Lower leg skin (tissue), 3 donors: ENCODE results near the gene SH3GLB2.

Experiments used
- CTCF ChIP-seq, 3 donors: fragments of 450-650 bp; IDR thresholded peaks; one replicate each; pipeline ENCODE4 v1.5.1; 2016; ENCODE audit warnings: antibody characterized with exemption in 3 of 3, mild to moderate bottlenecking in 3 of 3, moderate library complexity in 2 of 3
- POLR2A ChIP-seq, 2 donors: fragments of 450-650 bp; IDR thresholded peaks; one replicate each; pipeline ENCODE4 v1.6.1; 2016 to 2017; ENCODE audit warnings: antibody characterized with exemption in 2 of 2, mild to moderate bottlenecking in 1 of 2, moderate library complexity in 1 of 2

GRCh38 chr9:129073404-129073803 is 45.3 kb upstream of the SH3GLB2 start:
- TF ChIP-seq CTCF (IDR thresholded peaks at IDR 0.05) (no peak), POLR2A (IDR thresholded peaks at IDR 0.05) (no peak)
